Caco-2 (cell line): ENCODE results near the gene AGFG1. TPM values are rescaled to one million over a fixed set of nuclear protein-coding genes. Genes with fewer than 3 reads are reported as not detected.

Experiments used
- BruUV-seq: library from RNA; stranded (reverse); fragments of 400-500 nt; replicated peaks from 2 replicates; lab custom pipeline; 2021; lab: Mats Ljungman, UMichigan
- CTCF ChIA-PET: fragments of 300-600 bp; sonication (Branson Sonifier 250); formaldehyde crosslinking; loops from one replicate; lab custom pipeline; 2022; ENCODE audit warnings: antibody characterized with exemption; lab: Charles Lee
- POLR2A ChIA-PET: fragments of 300-600 bp; sonication (Branson Sonifier 250); formaldehyde crosslinking; loops from one replicate; lab custom pipeline; 2022; ENCODE audit warnings: antibody characterized with exemption; lab: Charles Lee
- DNase-seq, 2 experiments: peaks; one replicate each; pipeline versions ENCODE4 v3.0.0 to v3.0.0-alpha.2; 2020 to 2022
- H3K27me3 ChIP-seq: replicated peaks from 2 replicates; pipeline ENCODE4 v1.6.0; 2011; ENCODE audit warnings: low read length; ENCODE audit not compliant: control insufficient read depth, insufficient read depth
- H3K36me3 ChIP-seq: 2 replicates; pipeline ENCODE4 v1.5.1; 2011; ENCODE audit warnings: low read length; ENCODE audit not compliant: control insufficient read depth, insufficient read depth
- H3K4me1 ChIP-seq: fragments of 250-450 bp; sonication (Bioruptor Pico); 2 replicates; pipeline ENCODE4 v1.5.1; 2020; ENCODE audit warnings: mild to moderate bottlenecking
- H3K4me3 ChIP-seq: 2 replicates; pipeline ENCODE4 v1.5.1; 2011; ENCODE audit warnings: low read depth, mild to moderate bottlenecking, control low read depth, low read length
- H3K9me3 ChIP-seq: fragments of 250-450 bp; sonication (Bioruptor Pico); 2 replicates; pipeline ENCODE4 v1.5.1; 2020; ENCODE audit warnings: mild to moderate bottlenecking, moderate library complexity
- H3K27ac Mint-ChIP-seq: one replicate; pipeline ENCODE4 v1.8.0; 2022; ENCODE audit warnings: mixed read lengths; ENCODE audit not compliant: unreplicated experiment
- H3K27me3 Mint-ChIP-seq: one replicate; pipeline ENCODE4 v1.8.0; 2022; ENCODE audit warnings: mixed read lengths; ENCODE audit not compliant: insufficient read depth, unreplicated experiment
- H3K36me3 Mint-ChIP-seq: one replicate; pipeline ENCODE4 v1.8.0; 2022; ENCODE audit warnings: mild to moderate bottlenecking, mixed read lengths; ENCODE audit not compliant: insufficient read depth, unreplicated experiment
- H3K4me1 Mint-ChIP-seq: one replicate; pipeline ENCODE4 v1.8.0; 2022; ENCODE audit warnings: low read depth, mixed read lengths; ENCODE audit not compliant: unreplicated experiment
- H3K4me3 Mint-ChIP-seq: one replicate; pipeline ENCODE4 v1.8.0; 2022; ENCODE audit warnings: mild to moderate bottlenecking, moderate library complexity, mixed read lengths; ENCODE audit not compliant: unreplicated experiment
- H3K9me3 Mint-ChIP-seq: one replicate; pipeline ENCODE4 v1.8.0; 2022; ENCODE audit warnings: mixed read lengths; ENCODE audit not compliant: unreplicated experiment
- CTCF ChIP-seq, 2 experiments: fragments of 200-600 bp in 1 of 2; IDR thresholded peaks; 1 replicate in 1 of 2; 2 replicates in 1 of 2; pipeline versions ENCODE4 v1.5.1 to v1.8.0; 2011 to 2022; ENCODE audit warnings: antibody characterized with exemption in 1 of 2, control low read depth in 1 of 2, inconsistent platforms in 1 of 2, low read depth in 1 of 2, low read length in 1 of 2, mild to moderate bottlenecking in 1 of 2, moderate library complexity in 1 of 2; ENCODE audit not compliant: insufficient read depth in 1 of 2, severe bottlenecking in 1 of 2, unreplicated experiment in 1 of 2
- intact Hi-C: fragments of 100-400 bp; cut with micrococcal nuclease; formaldehyde crosslinking; loops from one replicate; pipeline ENCODE4 v1.10.0; 2022; ENCODE audit not compliant: unreplicated experiment
- total RNA-seq: library from RNA; stranded (reverse); gene quantifications from 2 replicates; pipeline ENCODE4 v1.2.3, GENCODE V29; 2022

The AGFG1 gene
- total RNA-seq, 1 experiment from 2014 or later, result 73.1 TPM

- ChIA-PET CTCF (no interaction called here), POLR2A (no interaction called here)
- no peak overlapping the region for H3K4me3 ChIP-seq
- Mint-ChIP-seq H3K4me3 (no peak overlapping the region), H3K4me1 (peaks cover 28% of the 10 kb centered on the region), H3K27ac (no peak overlapping the region), H3K9me3 (no peaks in the 10 kb centered on the region), H3K36me3 (peaks cover 16% of the 10 kb centered on the region), H3K27me3 (no peaks in the 10 kb centered on the region)
- no peaks in the 10 kb centered on the region for H3K9me3 ChIP-seq
- no peaks in the 10 kb centered on the region for H3K27me3 ChIP-seq
- no peaks in the 10 kb centered on the region for H3K36me3 ChIP-seq
- intact Hi-C loops, result no loop called here
- DNase-seq, result no peak
- no peak for TF ChIP-seq CTCF (IDR thresholded peaks at IDR 0.05; ENCODE audit: insufficient read depth in 1 of 2, low read depth in 1 of 2, low read length in 1 of 2, severe bottlenecking in 1 of 2, unreplicated experiment in 1 of 2)
- peaks cover 19% of the 10 kb centered on the region for H3K4me1 ChIP-seq
- no TSS peak for BruUV-seq
Observed at GRCh38 chr2:227511955-227512354, 40.0 kb downstream of the AGFG1 start.

GRCh38 chr2:227513113-227513512 is 41.2 kb downstream of the AGFG1 start:
- Histone ChIP-seq H3K4me3 (no peak overlapping the region), H3K36me3 (no peaks in the 10 kb centered on the region), H3K4me1 (peaks cover 18% of the 10 kb centered on the region), H3K27me3 (no peaks in the 10 kb centered on the region), H3K9me3 (no peaks in the 10 kb centered on the region)
- DNase-seq, result no peak
- H3K4me3 Mint-ChIP-seq, result no peak overlapping the region
- H3K36me3 Mint-ChIP-seq, result peaks cover 15% of the 10 kb centered on the region
- CTCF ChIA-PET, result no interaction called here
- H3K9me3 Mint-ChIP-seq, result no peaks in the 10 kb centered on the region
- BruUV-seq, result no TSS peak
- H3K27ac Mint-ChIP-seq, result no peak overlapping the region
- intact Hi-C loops, result no loop called here
- H3K27me3 Mint-ChIP-seq, result no peaks in the 10 kb centered on the region
- POLR2A ChIA-PET, result interaction anchor here (0.6 kb wide), 1 partner anchor 19 kb away, joined by 7 read pairs; no protein-coding TSS in a partner anchor
- TF ChIP-seq CTCF (IDR thresholded peaks at IDR 0.05; ENCODE audit: insufficient read depth in 1 of 2, low read depth in 1 of 2, low read length in 1 of 2, severe bottlenecking in 1 of 2, unreplicated experiment in 1 of 2), result no peak
- H3K4me1 Mint-ChIP-seq, result peaks cover 28% of the 10 kb centered on the region

- no peaks in the 10 kb centered on the region for H3K4me1 ChIP-seq
- no peak overlapping the region for H3K27ac Mint-ChIP-seq
- H3K4me3 Mint-ChIP-seq, result no peak overlapping the region
- H3K27me3 ChIP-seq, result no peaks in the 10 kb centered on the region
- no peak overlapping the region for H3K4me3 ChIP-seq
- H3K27me3 Mint-ChIP-seq, result no peaks in the 10 kb centered on the region
- ChIA-PET POLR2A (no interaction called here), CTCF (no interaction called here)
- H3K9me3 Mint-ChIP-seq, result no peaks in the 10 kb centered on the region
- no peak for TF ChIP-seq CTCF (IDR thresholded peaks at IDR 0.05; ENCODE audit: insufficient read depth in 1 of 2, low read depth in 1 of 2, low read length in 1 of 2, severe bottlenecking in 1 of 2, unreplicated experiment in 1 of 2)
- H3K9me3 ChIP-seq, result no peaks in the 10 kb centered on the region
- BruUV-seq, result no TSS peak
- intact Hi-C loops, result no loop called here
- H3K4me1 Mint-ChIP-seq, result peaks cover 19% of the 10 kb centered on the region
- DNase-seq, result no peak
- H3K36me3 Mint-ChIP-seq, result peaks cover 19% of the 10 kb centered on the region
- H3K36me3 ChIP-seq, result no peaks in the 10 kb centered on the region
Observed at GRCh38 chr2:227515742-227516141, 43.8 kb downstream of the AGFG1 start.
